ENCODE data around the gene SYCE1.

The SYCE1 gene

GRCh38 chr10:133516057-133516456 is 49.3 kb downstream of the SYCE1 start:
- no peak overlapping the region for H3K4me3 ChIP-seq (ENCODE audit: low read depth, low read length)
- TF ChIP-seq CTCF (IDR thresholded peaks at IDR 0.05; ENCODE audit: low read depth, low read length): no peak

- no peak overlapping the region for H3K4me3 ChIP-seq (ENCODE audit: low read depth, low read length)
- no peak for TF ChIP-seq CTCF (IDR thresholded peaks at IDR 0.05; ENCODE audit: low read depth, low read length)
These were observed 49.9 kb downstream of the SYCE1 start for GRCh38 chr10:133515471-133515870.

- H3K4me3 ChIP-seq (ENCODE audit: low read depth, low read length): no peak overlapping the region
- TF ChIP-seq CTCF (IDR thresholded peaks at IDR 0.05; ENCODE audit: low read depth, low read length): no peak
These were observed 53.4 kb downstream of the SYCE1 start for GRCh38 chr10:133511907-133512528.

GRCh38 chr10:133511408-133511807 is 54.0 kb downstream of the SYCE1 start:
- no peak for TF ChIP-seq CTCF (IDR thresholded peaks at IDR 0.05; ENCODE audit: low read depth, low read length)
- no peak overlapping the region for H3K4me3 ChIP-seq (ENCODE audit: low read depth, low read length)

- TF ChIP-seq CTCF (IDR thresholded peaks at IDR 0.05; ENCODE audit: low read depth, low read length): no peak
- no peak overlapping the region for H3K4me3 ChIP-seq (ENCODE audit: low read depth, low read length)
These were observed 55.7 kb downstream of the SYCE1 start for GRCh38 chr10:133509700-133510099.

Measured in WI38 (cell line).